ENCODE results near the gene KRT83.
"Not testable (repeated sequence)": the region's sequence is repeated elsewhere in the genome, so short reads cannot be mapped to it uniquely, and the experiment has no call there.

KRT83 gene

DNA sequence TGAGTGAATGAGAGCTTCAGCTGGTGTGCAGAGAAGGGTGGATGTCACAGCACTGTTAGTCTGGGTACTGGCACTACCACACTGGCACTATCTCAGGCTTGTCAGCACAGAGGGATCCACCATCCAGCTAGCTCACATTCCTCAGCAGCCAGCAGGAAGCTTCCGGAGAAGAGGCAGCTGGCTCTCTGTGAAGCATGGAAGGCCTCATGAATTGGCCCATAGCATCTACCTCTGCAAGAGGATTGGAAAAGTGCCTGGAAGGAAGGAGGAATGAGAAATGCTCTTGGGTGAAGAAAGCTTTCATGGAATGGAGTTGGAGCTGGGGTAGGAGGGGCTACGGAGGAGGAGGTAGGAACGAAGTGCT lies 9.9 kb downstream of the KRT83 start:
- peaks cover 12% of the 10 kb centered on the region for H3K4me1 Mint-ChIP-seq
- H3K27ac Mint-ChIP-seq, result no peak overlapping the region
- no peak overlapping the region for H3K4me3 Mint-ChIP-seq
- H3K27me3 Mint-ChIP-seq, result peaks cover 72% of the 10 kb centered on the region
- ATAC-seq (no peak), DNase-seq (no peak)
- H3K9me3 Mint-ChIP-seq, result no peaks in the 10 kb centered on the region

DNA sequence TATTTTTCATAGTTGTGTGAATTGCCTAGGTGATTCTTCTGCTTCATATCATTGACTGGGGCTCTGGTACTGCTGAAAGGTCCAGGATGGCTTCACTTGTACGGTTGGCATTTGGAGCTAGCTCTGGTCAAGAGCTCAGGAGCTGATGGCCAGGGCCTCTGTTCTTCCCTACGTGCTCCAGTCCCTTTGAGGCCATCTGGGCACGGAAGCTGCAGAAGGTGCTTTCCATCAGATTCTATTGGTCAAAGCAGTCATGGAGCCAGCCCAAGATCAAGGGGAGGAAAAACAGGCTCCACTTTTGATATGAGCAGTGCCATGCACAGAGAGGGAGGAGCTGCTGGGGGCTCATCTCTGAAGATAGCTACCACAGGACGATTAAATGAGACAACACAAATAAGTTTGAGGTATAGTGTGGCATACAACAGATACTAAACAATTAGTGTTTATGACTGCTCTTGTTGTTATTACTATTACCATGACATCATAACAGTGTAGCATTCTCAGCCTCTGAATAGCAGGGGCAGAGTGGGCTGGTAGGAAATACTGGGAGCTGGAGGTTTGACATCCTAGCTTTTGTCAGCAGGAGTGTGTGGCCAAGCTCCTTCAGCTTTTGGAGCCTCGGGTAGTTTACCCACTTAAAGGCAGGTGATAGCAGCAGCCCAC lies 10.4 kb downstream of the KRT83 start:
- DNase-seq (no peak), ATAC-seq (no peak)
- H3K27ac Mint-ChIP-seq, result no peak overlapping the region
- peaks cover 17% of the 10 kb centered on the region for H3K4me1 Mint-ChIP-seq
- no peaks in the 10 kb centered on the region for H3K9me3 Mint-ChIP-seq
- peaks cover 77% of the 10 kb centered on the region for H3K27me3 Mint-ChIP-seq
- no peak overlapping the region for H3K4me3 Mint-ChIP-seq

DNA sequence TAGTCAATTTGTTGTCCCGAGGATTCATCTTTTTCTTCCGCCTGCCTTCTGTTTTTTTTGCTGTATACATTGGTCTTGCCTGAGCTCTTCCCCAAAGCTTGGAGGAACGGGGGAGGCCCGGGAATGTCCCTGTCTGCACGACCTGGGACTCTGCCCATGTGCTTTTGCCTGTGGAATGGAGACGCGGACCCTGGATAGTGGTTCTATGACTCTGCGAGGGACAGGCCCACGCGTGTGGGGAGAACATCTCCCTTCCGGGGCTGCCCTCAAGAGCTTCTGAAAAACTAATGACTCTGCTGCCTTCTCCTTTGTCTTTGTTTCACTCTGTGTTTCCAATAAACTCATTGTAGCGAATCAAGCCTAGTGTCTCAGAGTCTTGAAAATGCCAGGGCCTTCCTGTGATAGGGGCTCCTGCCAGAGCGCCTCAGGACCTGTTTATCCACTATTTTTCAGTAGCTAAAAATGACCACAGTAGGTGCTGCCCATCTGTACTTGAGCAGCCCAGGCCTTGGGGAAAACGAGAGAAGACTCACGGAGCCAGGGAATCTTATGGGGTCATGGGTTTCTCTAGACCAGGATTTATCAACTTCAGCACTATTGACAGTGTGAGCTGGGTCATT lies 12.3 kb downstream of the KRT83 start:
- no peak for ATAC-seq
- DNase-seq, result no peak
- Mint-ChIP-seq H3K4me3 (peak overlapping the region; percentile 57 to 78), H3K27ac (no peak overlapping the region), H3K4me1 (peaks cover 34% of the 10 kb centered on the region), H3K27me3 (peaks cover 88% of the 10 kb centered on the region), H3K9me3 (no peaks in the 10 kb centered on the region)

DNA sequence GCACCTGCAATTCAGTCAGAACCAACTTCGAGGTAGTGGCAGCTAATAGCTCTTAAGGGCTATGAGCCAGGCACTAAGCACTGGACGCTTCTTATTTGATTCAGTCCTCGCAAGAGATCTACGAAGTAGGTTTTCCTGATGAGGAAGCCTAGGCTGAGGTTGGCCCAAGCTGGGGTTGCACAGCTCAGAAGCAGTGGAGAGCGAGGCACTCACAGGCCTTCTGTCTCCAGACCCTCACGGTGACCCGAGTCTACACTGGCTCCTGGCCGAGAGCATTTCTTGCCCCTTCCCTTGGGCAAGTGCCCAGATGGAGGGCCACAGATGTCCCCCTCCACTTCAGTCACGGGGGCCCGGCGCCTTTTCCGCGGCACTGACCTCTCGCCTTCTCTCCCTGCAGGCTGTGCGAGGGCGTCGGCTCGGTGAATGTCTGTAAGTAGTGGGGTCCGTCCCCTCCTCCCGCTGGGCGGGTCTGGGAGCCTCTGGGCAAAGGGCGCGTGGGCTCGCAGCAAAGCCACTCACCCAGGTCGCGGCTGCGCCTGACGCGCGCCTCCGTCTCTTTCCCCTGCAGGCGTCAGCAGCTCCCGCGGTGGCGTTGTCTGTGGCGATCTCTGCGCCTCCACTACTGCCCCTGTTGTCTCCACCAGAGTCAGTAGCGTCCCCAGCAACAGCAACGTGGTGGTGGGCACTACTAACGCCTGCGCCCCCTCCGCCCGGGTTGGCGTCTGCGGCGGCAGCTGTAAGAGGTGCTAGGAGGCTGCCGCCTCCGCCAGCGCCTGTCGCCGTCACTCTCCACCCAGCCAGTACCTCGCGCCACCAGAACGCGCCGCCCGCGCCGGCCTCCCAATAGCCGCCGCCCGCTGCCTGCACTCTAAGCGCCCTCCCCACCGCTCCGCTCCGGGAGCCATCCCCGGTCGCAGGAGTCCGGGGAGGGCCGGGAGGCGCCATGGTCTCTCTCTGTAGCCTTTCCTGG lies 13.1 kb downstream of the KRT83 start:
- ATAC-seq, result peak; percentile 85
- Mint-ChIP-seq H3K4me3 (peak overlapping the region; percentile 57 to 78), H3K4me1 (peaks cover 34% of the 10 kb centered on the region), H3K27me3 (peaks cover 85% of the 10 kb centered on the region), H3K27ac (no peak overlapping the region), H3K9me3 (no peaks in the 10 kb centered on the region)
- DNase-seq, result peak; percentile 51 to 59

DNA sequence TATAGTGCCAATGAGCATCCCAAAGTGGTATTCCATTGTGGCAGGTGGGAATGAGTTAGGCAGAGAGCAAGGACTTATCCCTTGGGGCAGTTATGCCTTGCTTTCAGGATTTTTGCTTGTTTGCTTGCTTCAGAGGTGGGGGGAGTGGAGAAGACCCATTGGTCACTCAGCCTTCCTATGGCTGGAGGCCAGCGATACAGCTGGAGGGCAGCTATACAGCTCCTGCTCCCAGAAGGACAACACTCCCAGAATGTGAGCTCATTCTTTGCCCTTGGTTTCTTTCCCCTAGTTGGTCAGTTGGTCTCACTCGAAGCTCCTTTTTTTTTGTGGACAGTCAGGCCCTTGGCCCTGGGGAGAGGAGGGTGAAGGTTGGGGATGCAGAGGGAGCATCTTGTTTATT lies 14.5 kb downstream of the KRT83 start:
- H3K27me3 Mint-ChIP-seq, result peaks cover 71% of the 10 kb centered on the region

DNA sequence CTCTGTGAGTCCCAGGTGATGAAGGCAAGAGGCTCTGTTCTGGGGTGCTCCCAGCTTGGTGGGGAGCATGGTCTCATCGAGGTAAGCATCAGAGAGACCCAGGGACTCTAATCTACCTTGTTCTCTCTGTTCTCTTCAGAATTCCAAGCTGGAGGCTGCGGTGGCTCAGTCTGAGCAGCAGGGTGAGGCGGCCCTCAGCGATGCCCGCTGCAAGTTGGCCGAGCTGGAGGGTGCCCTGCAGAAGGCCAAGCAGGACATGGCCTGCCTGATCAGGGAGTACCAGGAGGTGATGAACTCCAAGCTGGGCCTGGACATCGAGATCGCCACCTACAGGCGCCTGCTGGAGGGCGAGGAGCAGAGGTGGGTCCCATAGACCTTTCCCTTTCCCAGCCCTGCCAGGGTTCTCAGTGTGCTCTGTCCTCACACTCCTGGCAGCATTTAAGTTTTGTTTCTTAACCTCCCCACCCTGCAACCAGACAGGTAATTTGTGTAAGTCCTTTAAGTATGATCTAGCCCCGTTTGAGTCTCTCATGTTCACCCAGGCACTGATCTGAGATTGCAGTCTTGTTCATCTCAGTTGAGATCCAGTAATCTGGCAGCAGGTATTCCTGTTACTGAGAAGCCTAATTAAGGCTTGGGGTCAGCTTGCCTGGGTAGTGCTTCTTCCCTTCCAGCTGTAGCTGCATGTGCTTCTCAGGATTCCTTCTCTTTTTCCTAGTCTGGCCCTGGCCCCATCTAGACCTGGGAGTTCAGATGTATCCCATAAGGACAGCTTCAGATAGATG lies 15.1 kb downstream of the KRT83 start:
- Mint-ChIP-seq H3K4me3 (no peak overlapping the region), H3K9me3 (no peaks in the 10 kb centered on the region), H3K4me1 (peaks cover 34% of the 10 kb centered on the region), H3K27me3 (peaks cover 65% of the 10 kb centered on the region), H3K27ac (no peak overlapping the region)
- no peak for ATAC-seq
- no peak for DNase-seq

More for the DNA sequence above, 14.5 kb downstream of the KRT83 start:
- Mint-ChIP-seq H3K4me1 (peaks cover 34% of the 10 kb centered on the region), H3K9me3 (no peaks in the 10 kb centered on the region), H3K4me3 (no peak overlapping the region), H3K27ac (no peak overlapping the region)
- ATAC-seq, result no peak
- DNase-seq, result no peak

DNA sequence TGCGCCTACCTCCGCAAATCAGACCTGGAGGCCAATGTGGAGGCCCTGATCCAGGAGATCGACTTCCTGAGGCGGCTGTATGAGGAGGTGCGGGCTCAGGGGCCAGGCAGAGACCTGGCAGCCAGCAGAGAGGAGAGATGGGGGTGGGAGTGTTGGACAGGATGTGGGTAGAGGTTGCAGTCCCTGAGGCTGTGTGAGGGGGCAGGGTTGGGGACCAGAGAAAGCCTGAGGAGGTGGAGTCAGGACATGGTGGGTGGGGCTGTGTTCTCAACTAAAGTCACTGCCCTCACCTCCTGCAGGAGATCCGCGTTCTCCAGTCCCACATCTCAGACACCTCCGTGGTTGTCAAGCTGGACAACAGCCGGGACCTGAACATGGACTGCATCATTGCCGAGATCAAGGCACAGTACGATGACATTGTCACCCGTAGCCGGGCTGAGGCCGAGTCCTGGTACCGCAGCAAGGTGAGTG lies 16.2 kb downstream of the KRT83 start:
- Mint-ChIP-seq H3K4me1 (peaks cover 34% of the 10 kb centered on the region), H3K27me3 (peaks cover 54% of the 10 kb centered on the region)
- H3K27ac Mint-ChIP-seq, H3K9me3 Mint-ChIP-seq, H3K4me3 Mint-ChIP-seq: not testable (repeated sequence)
- DNase-seq (peak; percentile 31 to 37), ATAC-seq (peak; percentile 84)

DNA sequence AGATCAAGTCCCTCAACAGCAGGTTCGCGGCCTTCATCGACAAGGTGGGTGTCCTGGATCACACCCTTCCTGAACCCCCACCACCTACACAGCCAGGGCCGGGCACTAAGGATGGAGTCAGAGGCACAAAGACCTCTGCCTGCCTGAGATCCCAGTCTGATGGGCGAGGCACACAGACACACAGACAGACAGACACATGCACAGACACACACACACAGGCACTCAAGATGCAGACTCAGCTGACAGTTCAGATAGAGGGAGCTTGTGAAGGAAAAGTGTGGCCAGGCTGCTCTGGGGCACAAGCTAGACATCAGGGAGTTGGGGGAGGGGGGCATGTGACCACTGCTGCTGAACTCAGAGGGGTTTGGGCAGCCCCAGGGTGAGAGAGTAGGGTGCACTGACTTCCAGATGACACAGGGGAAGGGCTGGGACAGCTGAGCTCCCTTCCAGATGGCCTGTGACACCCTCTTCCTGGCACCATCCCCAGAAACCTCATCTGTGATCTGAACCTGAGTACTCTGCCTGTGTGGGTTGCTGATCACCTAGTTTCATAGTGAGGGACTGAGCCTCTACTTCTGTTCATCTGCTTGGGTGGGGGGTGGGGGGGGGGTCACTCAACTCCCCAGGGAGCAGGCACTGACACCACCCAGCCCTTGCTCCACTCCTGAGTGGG lies 18.8 kb downstream of the KRT83 start:
- H3K4me3 Mint-ChIP-seq, H3K9me3 Mint-ChIP-seq, ATAC-seq, DNase-seq, H3K27ac Mint-ChIP-seq: not testable (repeated sequence)
- H3K27me3 Mint-ChIP-seq, result peaks cover 46% of the 10 kb centered on the region
- H3K4me1 Mint-ChIP-seq, result peaks cover 21% of the 10 kb centered on the region

DNA sequence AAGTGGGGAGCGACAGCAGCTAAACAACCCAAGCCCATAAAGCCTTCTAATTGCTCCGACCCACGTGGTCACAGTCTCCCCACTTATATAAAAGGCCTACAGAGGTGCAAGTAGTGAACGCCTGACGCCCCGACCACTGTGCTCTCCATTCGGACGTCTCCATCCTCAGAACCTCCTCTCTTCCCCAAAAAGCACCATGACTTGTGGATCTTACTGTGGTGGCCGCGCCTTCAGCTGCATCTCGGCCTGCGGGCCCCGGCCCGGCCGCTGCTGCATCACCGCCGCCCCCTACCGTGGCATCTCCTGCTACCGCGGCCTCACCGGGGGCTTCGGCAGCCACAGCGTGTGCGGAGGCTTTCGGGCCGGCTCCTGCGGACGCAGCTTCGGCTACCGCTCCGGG lies 19.5 kb downstream of the KRT83 start:
- DNase-seq, H3K9me3 Mint-ChIP-seq, ATAC-seq, H3K27ac Mint-ChIP-seq, H3K4me3 Mint-ChIP-seq: not testable (repeated sequence)
- H3K27me3 Mint-ChIP-seq, result peaks cover 46% of the 10 kb centered on the region
- H3K4me1 Mint-ChIP-seq, result peaks cover 21% of the 10 kb centered on the region

DNA sequence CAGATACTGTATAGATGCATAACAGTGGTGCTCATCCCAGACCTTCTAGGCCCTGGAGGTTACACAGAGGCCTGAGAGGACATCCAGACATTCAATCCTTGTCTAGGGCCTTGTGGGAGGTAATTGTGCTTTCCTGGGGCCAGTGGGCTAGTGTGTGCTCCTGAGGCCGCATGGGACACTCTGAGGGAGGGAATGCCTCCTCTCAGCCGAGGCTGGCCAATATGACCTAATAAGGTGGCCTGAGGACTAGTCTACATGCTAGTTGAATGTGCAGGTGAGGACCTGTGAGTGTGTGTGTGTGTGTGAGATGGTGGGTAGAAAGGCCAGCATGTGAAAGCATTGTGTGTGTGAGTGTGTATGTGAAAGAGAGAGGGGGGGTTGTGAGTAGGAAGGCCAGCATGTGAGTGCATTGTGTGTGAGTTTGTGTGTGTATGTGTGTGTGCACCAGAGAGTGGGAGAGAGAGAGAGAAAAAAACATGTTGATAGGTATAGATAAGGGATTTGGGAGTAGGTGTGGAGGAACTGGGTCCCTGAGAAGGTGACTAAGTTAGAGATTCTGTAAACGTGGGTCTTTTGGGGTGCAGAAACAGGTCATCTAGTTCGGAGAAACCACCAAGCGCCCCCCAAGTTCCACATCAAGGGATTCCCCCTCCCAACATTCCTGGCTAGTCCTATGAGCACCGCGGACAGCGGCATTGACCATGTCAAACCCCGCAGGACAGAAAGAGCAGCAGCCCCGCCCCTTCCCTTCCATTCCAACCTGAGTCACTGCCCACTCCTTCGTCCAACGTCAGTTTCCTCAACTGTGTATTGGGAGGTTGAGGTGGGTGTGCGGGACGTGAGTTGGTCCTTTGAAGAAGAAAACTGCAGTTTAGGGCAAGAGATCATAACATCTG lies 20.2 kb downstream of the KRT83 start:
- Mint-ChIP-seq H3K27me3 (peaks cover 40% of the 10 kb centered on the region), H3K4me3 (no peak overlapping the region), H3K4me1 (peaks cover 20% of the 10 kb centered on the region), H3K9me3 (no peaks in the 10 kb centered on the region), H3K27ac (no peak overlapping the region)
- DNase-seq, result no peak
- ATAC-seq, result no peak

DNA sequence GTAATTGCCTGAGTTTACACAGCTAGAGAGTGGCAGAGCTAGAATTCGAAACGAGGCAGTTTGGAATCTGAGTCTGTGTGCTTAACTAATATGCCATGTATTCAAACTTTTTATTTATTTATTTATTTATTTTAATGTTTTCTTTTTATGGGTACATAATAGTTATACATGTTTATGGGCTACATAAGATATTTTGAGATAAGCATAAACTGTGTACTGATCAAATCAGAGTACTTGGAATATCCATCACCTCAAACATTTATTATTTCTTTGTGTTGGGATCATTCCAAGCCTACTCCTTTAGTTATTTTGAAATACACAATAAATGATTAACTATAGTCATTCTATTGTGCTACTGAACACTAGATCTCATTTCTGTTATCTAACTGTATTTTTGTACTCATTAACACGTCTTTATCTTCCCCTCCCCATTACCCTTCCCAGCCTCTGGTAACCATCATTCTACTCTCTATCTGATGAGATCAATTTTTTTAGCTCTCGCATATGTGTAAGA lies 22.5 kb downstream of the KRT83 start:
- H3K27ac Mint-ChIP-seq, result no peak overlapping the region
- DNase-seq, result no peak
- ATAC-seq, result no peak
- H3K9me3 Mint-ChIP-seq, result no peaks in the 10 kb centered on the region
- peaks cover 26% of the 10 kb centered on the region for H3K27me3 Mint-ChIP-seq
- H3K4me3 Mint-ChIP-seq, result no peak overlapping the region
- H3K4me1 Mint-ChIP-seq, result no peaks in the 10 kb centered on the region

DNA sequence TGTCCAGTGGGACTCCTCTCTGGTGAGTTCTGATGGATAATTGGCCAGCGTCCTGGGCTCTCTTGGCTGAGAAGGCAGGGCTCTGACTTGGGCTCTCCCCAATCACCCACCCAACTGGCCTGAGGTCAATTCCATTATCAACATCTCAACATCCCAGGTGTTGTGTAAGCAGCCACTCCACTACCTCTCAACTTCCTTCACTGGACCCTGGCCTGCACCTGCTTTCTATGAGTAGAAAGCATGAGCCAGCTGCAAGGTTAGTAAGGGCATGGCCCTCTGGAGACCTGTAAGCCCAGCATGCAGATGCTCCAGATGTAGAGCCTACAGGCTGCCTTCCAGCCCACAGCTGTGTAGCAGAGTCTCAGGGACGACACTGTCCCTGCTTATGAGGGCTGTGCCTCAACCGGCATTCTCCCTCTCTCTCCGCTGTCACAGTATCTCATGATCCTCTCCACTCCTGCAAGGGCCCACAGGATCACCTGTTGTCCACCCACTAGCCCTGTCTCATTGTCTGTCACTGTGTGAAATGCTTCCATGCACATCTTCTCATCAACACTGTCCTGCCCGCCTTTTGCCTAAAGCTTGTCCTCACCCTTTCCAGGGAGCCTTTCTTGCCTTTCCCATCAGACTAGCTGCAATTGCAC lies 24.5 kb downstream of the KRT83 start:
- Mint-ChIP-seq H3K4me1 (no peaks in the 10 kb centered on the region), H3K4me3 (no peak overlapping the region), H3K9me3 (no peaks in the 10 kb centered on the region), H3K27ac (no peak overlapping the region), H3K27me3 (peaks cover 28% of the 10 kb centered on the region)
- DNase-seq, result no peak
- ATAC-seq, result no peak

DNA sequence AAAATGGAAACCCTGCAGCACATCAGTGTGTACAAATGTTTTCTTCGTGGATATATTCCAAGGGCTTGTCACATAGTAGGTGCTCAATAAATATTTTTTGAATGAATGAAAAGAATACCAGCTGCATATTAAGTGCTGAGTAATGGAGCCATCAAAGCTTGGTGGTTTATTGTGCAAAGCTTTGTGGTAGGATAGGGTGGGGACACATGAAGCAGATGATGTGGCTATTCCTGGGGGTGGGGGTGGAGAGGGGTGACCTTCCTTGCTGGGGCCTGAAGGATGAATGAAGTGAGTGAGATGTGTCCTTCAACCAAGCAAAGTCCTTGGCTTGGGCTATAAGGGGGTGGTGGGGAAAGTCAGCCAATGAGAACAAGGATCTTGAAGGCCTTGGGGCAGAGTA lies 25.5 kb downstream of the KRT83 start:
- Mint-ChIP-seq H3K9me3 (no peaks in the 10 kb centered on the region), H3K4me1 (no peaks in the 10 kb centered on the region), H3K27me3 (peaks cover 33% of the 10 kb centered on the region), H3K4me3 (no peak overlapping the region), H3K27ac (peak overlapping the region in 1 of 2 donors; percentile 11)
- DNase-seq (no peak), ATAC-seq (no peak)
